Right lobe of liver (tissue), 6 donors: ENCODE measurements around the gene SEMA3B. TPM values are rescaled to one million over a fixed set of nuclear protein-coding genes. Genes with fewer than 3 reads are reported as not detected.

Source experiments
- ATAC-seq, 4 donors: fragments of 200-7000 bp; cut with Tn5 transposase; one replicate each; pipeline ENCODE4 v1.9.1; 2020; ENCODE audit warnings: mild to moderate bottlenecking in 4 of 4, moderate library complexity in 4 of 4
- DNase-seq, 3 donors: peaks; one replicate each; pipeline ENCODE4 v3.0.0-alpha.2; 2020
- H3K27ac ChIP-seq, 3 donors: fragments of 200-600 bp; one replicate each; pipeline ENCODE4 v1.8.0; 2022
- H3K27me3 ChIP-seq, 2 donors: fragments of 200-600 bp; one replicate each; pipeline ENCODE4 v1.8.0; 2022
- H3K36me3 ChIP-seq, 4 donors: fragments of 200-600 bp; sonication (generic) in 1 of 4; one replicate each; pipeline versions ENCODE4 v1.5.1 to v1.8.0; 2017 to 2022; ENCODE audit warnings: control low read depth in 1 of 4
- H3K4me1 ChIP-seq, 4 donors: fragments of 200-600 bp; sonication (generic) in 1 of 4; one replicate each; pipeline versions ENCODE4 v1.5.1 to v1.8.0; 2017 to 2022; ENCODE audit warnings: control low read depth in 1 of 4
- H3K4me3 ChIP-seq, 3 donors: fragments of 200-600 bp; one replicate each; pipeline ENCODE4 v1.8.0; 2022
- H3K9me3 ChIP-seq, 4 donors: fragments of 200-600 bp; sonication (generic) in 1 of 4; one replicate each; pipeline versions ENCODE4 v1.5.1 to v1.8.0; 2017 to 2022; ENCODE audit warnings: control low read depth in 1 of 4
- CTCF ChIP-seq, 4 donors: fragments of 200-600 bp in 3 of 4; fragments of 450-650 bp in 1 of 4; IDR thresholded peaks; one replicate each; pipeline versions ENCODE4 v1.5.1 to v1.8.0; 2016 to 2022; ENCODE audit warnings: antibody characterized with exemption in 4 of 4, mild to moderate bottlenecking in 2 of 4
- POLR2A ChIP-seq: fragments of 450-650 bp; IDR thresholded peaks from one replicate; pipeline ENCODE4 v1.6.1; 2017; ENCODE audit warnings: antibody characterized with exemption, mild to moderate bottlenecking
- WGBS: methylation state at CpG from one replicate; pipeline ENCODE4 v1.1.6; 2018; ENCODE audit warnings: low coverage, low lambda C conversion rate; ENCODE audit not compliant: insufficient coverage; ENCODE audit errors: missing lambda C conversion rate; 5-methylcytosine and 5-hydroxymethylcytosine counted together
- intact Hi-C, 2 donors: fragments of 100-400 bp; cut with DNase I; formaldehyde crosslinking; loops; one replicate each; pipeline versions ENCODE4 v1.11.2 to v1.14.1; 2022
- total RNA-seq, 6 experiments: library from RNA; depleted of rRNA in 2 of 6; stranded (reverse); fragments of >200 nt in 2 of 6; fragmentation: NEBNext Ultra II Directional in 3 of 6; extraction: Animal tissue kit (Norgen Biotek cat#: 25700) in 3 of 6; gene quantifications; one replicate each; pipeline versions ENCODE4 v1.1.0 to v1.2.4, GENCODE V29; 2016 to 2023
- donor health status: DM: no; HTN: yes; CAD: no.
- donor health status: DM: no; HTN: no; CAD: no.
- donor health status: DM: no; HTN: no; CAD: no.
- donor health status: DM: no; HTN: yes; CAD: no.
- donor health status: DM: no; HTN: yes; CAD: no.

The SEMA3B gene
- total RNA-seq, 6 experiments from 2014 or later, result 1.7 to 4.5 (median 2.6) TPM

GRCh38 chr3:50230794-50231125 lies 38.2 kb upstream of the SEMA3B start:
- H3K9me3 ChIP-seq, result no peaks in the 10 kb centered on the region
- intact Hi-C loops, result no loop called here
- no peaks in the 10 kb centered on the region for H3K27me3 ChIP-seq
- peaks cover 0 to 19% (median 0%) of the 10 kb centered on the region in 4 donors for H3K4me1 ChIP-seq
- ATAC-seq (no peak), DNase-seq (no peak)
- H3K36me3 ChIP-seq, result no peaks in the 10 kb centered on the region
- H3K4me3 ChIP-seq, result no peak overlapping the region
- WGBS, result 77% methylated on average over 3 of the region's 4 CpGs
- TF ChIP-seq CTCF (IDR thresholded peaks at IDR 0.05), result no peak
- no peak for TF ChIP-seq POLR2A
- no peak overlapping the region for H3K27ac ChIP-seq

GRCh38 chr3:50231581-50231980 lies 37.4 kb upstream of the SEMA3B start:
- intact Hi-C loops, result no loop called here
- Histone ChIP-seq H3K27me3 (no peaks in the 10 kb centered on the region), H3K4me1 (peaks cover 0 to 11% (median 0%) of the 10 kb centered on the region in 4 donors), H3K4me3 (no peak overlapping the region), H3K9me3 (no peaks in the 10 kb centered on the region), H3K27ac (no peak overlapping the region), H3K36me3 (no peaks in the 10 kb centered on the region)
- 66% methylated on average over 5 of the region's 5 CpGs for whole genome bisulfite sequencing
- ATAC-seq (no peak), DNase-seq (no peak)
- no peak for TF ChIP-seq POLR2A
- no peak for TF ChIP-seq CTCF (IDR thresholded peaks at IDR 0.05)

- Histone ChIP-seq H3K4me3 (no peak overlapping the region), H3K4me1 (peaks cover 0 to 7% (median 0%) of the 10 kb centered on the region in 4 donors), H3K27ac (no peak overlapping the region), H3K9me3 (no peaks in the 10 kb centered on the region), H3K36me3 (no peaks in the 10 kb centered on the region), H3K27me3 (no peaks in the 10 kb centered on the region)
- WGBS, result 52% methylated on average over 2 of the region's 3 CpGs
- DNase-seq, result no peak
- TF ChIP-seq CTCF (IDR thresholded peaks at IDR 0.05), result no peak
- TF ChIP-seq POLR2A, result no peak
- ATAC-seq, result no peak
- intact Hi-C loops, result no loop called here
Observed at GRCh38 chr3:50232303-50232702, 36.6 kb upstream of the SEMA3B start.

- Histone ChIP-seq H3K4me3 (no peak overlapping the region), H3K36me3 (no peaks in the 10 kb centered on the region), H3K27me3 (no peaks in the 10 kb centered on the region), H3K9me3 (no peaks in the 10 kb centered on the region), H3K27ac (no peak overlapping the region), H3K4me1 (peaks cover 0 to 15% (median 3%) of the 10 kb centered on the region in 4 donors)
- TF ChIP-seq POLR2A, result no peak
- TF ChIP-seq CTCF (IDR thresholded peaks at IDR 0.05), result no peak
- no peak for ATAC-seq
- intact Hi-C loops, result no loop called here
- DNase-seq, result no peak
- 100% methylated on average over 1 of the region's 4 CpGs for WGBS
Observed at GRCh38 chr3:50233176-50233575, 35.8 kb upstream of the SEMA3B start.
